ENCODE results near the gene TMEM267. TPM values are rescaled to one million over a fixed set of nuclear protein-coding genes. Genes with fewer than 3 reads are reported as not detected.

Gene TMEM267
- total RNA-seq, 4 donors from 2014 or later, result 6.9 to 12.7 (median 9.1) TPM

GRCh38 chr5:43422143-43422542 is 61.5 kb downstream of the TMEM267 start:
- WGBS, 2 donors, result 40 to 52% methylated on average over 2 of the region's 2 CpGs
- no peak for DNase-seq (ENCODE audit: low spot score in 2 of 2)
- Histone ChIP-seq H3K4me3 (no peak overlapping the region), H3K4me1 (no peaks in the 10 kb centered on the region), H3K9me3 (no peaks in the 10 kb centered on the region), H3K27ac (no peak overlapping the region), H3K36me3 (no peaks in the 10 kb centered on the region), H3K27me3 (no peaks in the 10 kb centered on the region)
- no peak for TF ChIP-seq POLR2A (IDR thresholded peaks at IDR 0.05)
- TF ChIP-seq EP300 (IDR thresholded peaks at IDR 0.05), result peak in 1 of 2 donors; percentile 68

- no peaks in the 10 kb centered on the region for H3K4me1 ChIP-seq
- DNase-seq (ENCODE audit: low spot score in 2 of 2), result no peak
- TF ChIP-seq POLR2A (IDR thresholded peaks at IDR 0.05) (no peak), CTCF (IDR thresholded peaks at IDR 0.05) (no peak), EP300 (IDR thresholded peaks at IDR 0.05) (no peak)
- H3K9me3 ChIP-seq, result no peaks in the 10 kb centered on the region
- H3K4me3 ChIP-seq, result no peak overlapping the region
- H3K27ac ChIP-seq, result no peak overlapping the region
- WGBS, 2 donors, result 86 to 87% methylated on average over 7 of the region's 7 CpGs
- no peaks in the 10 kb centered on the region for H3K36me3 ChIP-seq
- no peaks in the 10 kb centered on the region for H3K27me3 ChIP-seq
These were observed 62.1 kb downstream of the TMEM267 start for GRCh38 chr5:43421450-43422133.

- H3K4me1 ChIP-seq, result no peaks in the 10 kb centered on the region
- TF ChIP-seq EP300 (IDR thresholded peaks at IDR 0.05) (no peak), CTCF (IDR thresholded peaks at IDR 0.05) (no peak), POLR2A (IDR thresholded peaks at IDR 0.05) (no peak)
These were observed 63.4 kb downstream of the TMEM267 start for GRCh38 chr5:43420241-43420640.

GRCh38 chr5:43418561-43418960 is 65.1 kb downstream of the TMEM267 start:
- Histone ChIP-seq H3K27me3 (no peaks in the 10 kb centered on the region), H3K4me3 (no peak overlapping the region), H3K4me1 (no peaks in the 10 kb centered on the region), H3K9me3 (no peaks in the 10 kb centered on the region), H3K27ac (no peak overlapping the region), H3K36me3 (no peaks in the 10 kb centered on the region)
- DNase-seq (ENCODE audit: low spot score in 2 of 2), result no peak
- TF ChIP-seq CTCF (IDR thresholded peaks at IDR 0.05) (no peak), POLR2A (IDR thresholded peaks at IDR 0.05) (no peak), EP300 (IDR thresholded peaks at IDR 0.05) (no peak)
- WGBS, 2 donors, result 96 to 100% methylated on average over 2 of the region's 2 CpGs

More at GRCh38 chr5:43420241-43420640, 63.4 kb downstream of the TMEM267 start:
- Histone ChIP-seq H3K27me3 (no peaks in the 10 kb centered on the region), H3K27ac (no peak overlapping the region), H3K4me3 (no peak overlapping the region), H3K9me3 (no peaks in the 10 kb centered on the region), H3K36me3 (no peaks in the 10 kb centered on the region)
- DNase-seq (ENCODE audit: low spot score in 2 of 2), result no peak
- 49 to 51% methylated on average over 4 of the region's 4 CpGs for WGBS, 2 donors

- TF ChIP-seq EP300 (IDR thresholded peaks at IDR 0.05) (no peak), POLR2A (IDR thresholded peaks at IDR 0.05) (no peak), CTCF (IDR thresholded peaks at IDR 0.05) (no peak)
- no peak overlapping the region for H3K4me3 ChIP-seq
- no peak for DNase-seq (ENCODE audit: low spot score in 2 of 2)
- no peaks in the 10 kb centered on the region for H3K27me3 ChIP-seq
- no peak overlapping the region for H3K27ac ChIP-seq
- no peaks in the 10 kb centered on the region for H3K9me3 ChIP-seq
- H3K4me1 ChIP-seq, result no peaks in the 10 kb centered on the region
- no peaks in the 10 kb centered on the region for H3K36me3 ChIP-seq
- 51 to 54% methylated on average over 3 of the region's 3 CpGs for WGBS, 2 donors
These were observed 66.8 kb downstream of the TMEM267 start for GRCh38 chr5:43416803-43417394.
